ENCODE measurements around the gene SEPTIN5.

The SEPTIN5 gene

GRCh38 chr22:19714312-19715187 lies at the start of gene SEPTIN5:
Gene SEPTIN5, plus strand, starts transcription at chr22:19714503. Its CDS starts 86 bp downstream, at chr22:19714589.
- H3K4me3 Mint-ChIP-seq, result peak within 1 kb of the TSS; percentile 58
- peak; percentile 26 for DNase-seq
- H3K4me1 Mint-ChIP-seq, result peaks cover 9% of the 10 kb centered on the region
- H3K36me3 Mint-ChIP-seq, result no peaks in the 10 kb centered on the region
- H3K9me3 Mint-ChIP-seq, result no peaks in the 10 kb centered on the region
- H3K27me3 Mint-ChIP-seq, result peaks cover 81% of the 10 kb centered on the region
- no peak within 1 kb of the TSS for H3K27ac Mint-ChIP-seq
- CTCF ChIA-PET, result interaction anchor here (2.8 kb wide), 1 partner anchor 35 kb away, joined by 8 read pairs; no protein-coding TSS in a partner anchor

GRCh38 chr22:19664951-19665783 lies 49.1 kb upstream of the SEPTIN5 start:
- H3K9me3 Mint-ChIP-seq, result no peaks in the 10 kb centered on the region
- peaks cover 17% of the 10 kb centered on the region for H3K27me3 Mint-ChIP-seq

DNA sequence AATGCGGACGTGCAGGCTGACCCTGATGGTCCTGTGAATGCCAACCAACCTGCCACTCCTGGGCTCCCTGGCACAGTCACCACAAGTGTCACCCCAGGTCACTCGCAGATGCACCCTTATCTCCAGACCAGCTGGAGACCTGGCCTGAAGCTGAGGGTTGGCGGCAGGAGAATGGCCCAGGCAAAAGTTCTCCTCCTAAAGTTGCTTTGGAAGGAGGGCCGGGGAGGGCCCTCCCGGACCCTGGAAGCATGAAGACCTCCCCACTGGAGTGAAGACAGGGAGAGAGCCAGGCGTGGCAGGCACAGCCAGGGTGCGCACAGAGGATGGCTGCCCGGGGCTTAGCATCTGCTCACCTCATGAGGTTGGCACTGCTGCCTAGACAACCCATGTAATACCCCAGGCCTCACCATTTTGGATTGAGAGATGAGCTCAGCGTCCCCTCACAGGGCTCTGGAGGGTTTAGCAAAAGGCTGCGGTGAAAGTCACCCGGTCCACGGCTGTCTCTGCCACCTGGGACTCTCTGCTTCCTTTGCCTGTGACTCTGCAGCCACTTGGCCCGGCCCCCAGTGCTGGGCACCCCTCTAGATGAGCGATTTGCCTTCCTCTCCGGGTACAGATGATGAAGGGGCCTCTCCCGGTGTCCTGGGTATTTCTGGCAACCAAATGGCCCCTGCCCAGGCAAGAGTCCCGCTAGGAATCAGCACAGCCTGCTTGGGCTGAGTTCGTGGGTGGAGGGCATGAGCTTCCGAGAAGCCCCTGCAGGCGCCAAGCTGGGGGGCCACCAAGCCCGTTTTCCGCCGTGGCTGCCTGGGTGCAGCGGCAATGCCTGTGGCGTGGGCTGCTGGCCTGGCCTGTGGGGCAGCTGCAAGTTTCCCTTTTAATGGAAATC lies 48.3 kb upstream of the SEPTIN5 start:
- no peak overlapping the region for H3K27ac Mint-ChIP-seq
- DNase-seq, result no peak
- CTCF ChIA-PET, result no interaction called here
- no peaks in the 10 kb centered on the region for H3K36me3 Mint-ChIP-seq
- no peak overlapping the region for H3K4me3 Mint-ChIP-seq
- H3K4me1 Mint-ChIP-seq, result no peaks in the 10 kb centered on the region
- peaks cover 20% of the 10 kb centered on the region for H3K27me3 Mint-ChIP-seq
- H3K9me3 Mint-ChIP-seq, result no peaks in the 10 kb centered on the region

More at GRCh38 chr22:19664951-19665783, 49.1 kb upstream of the SEPTIN5 start:
- CTCF ChIA-PET, result no interaction called here
- Mint-ChIP-seq H3K4me1 (no peaks in the 10 kb centered on the region), H3K27ac (no peak overlapping the region), H3K36me3 (no peaks in the 10 kb centered on the region), H3K4me3 (no peak overlapping the region)
- no peak for DNase-seq

DNA sequence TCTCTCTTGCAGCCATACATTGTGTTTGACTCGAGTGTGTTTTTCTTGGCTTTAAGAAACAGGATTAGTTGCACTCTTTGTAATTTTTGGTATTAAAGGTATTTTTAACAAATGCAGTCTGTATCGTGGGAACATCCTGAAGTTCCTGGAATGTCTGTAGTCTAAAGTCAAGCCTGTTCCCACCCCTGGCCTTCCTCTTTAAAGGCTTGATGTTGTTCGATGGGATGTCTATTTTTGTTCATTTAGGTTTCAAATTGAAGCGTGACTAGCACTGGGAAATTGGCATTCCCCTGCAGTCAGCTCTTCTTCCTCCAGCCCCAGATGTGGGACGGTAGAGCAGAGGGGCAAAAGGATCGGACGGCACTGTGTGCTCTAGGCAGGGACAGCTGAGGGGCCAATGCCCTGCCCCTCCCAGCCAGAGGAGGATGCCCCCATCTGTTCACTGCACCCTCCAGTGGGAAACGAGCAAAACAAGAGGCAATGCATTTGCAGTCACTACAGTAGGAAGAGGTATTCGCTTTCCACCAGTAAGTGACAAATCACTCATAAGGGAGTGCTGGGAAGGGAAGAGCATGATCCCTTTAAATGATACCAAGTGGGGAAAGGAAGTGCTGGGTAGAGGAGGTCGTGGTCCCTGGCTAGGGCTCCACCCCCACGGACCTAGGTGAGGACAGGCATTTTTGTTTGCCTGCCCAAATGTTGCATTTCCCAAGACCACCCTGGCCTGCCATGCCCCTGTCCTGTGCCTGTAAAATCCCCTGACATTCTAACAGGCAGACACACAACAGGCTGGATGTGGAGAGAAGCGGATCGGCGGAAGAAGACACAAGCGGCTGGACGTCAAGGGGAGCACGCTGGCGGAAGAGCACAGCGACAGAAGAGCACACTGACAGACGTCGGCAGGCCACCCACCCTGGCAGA lies 47.4 kb upstream of the SEPTIN5 start:
- Mint-ChIP-seq H3K36me3 (no peaks in the 10 kb centered on the region), H3K4me3 (no peak overlapping the region), H3K27ac (no peak overlapping the region), H3K4me1 (no peaks in the 10 kb centered on the region), H3K9me3 (no peaks in the 10 kb centered on the region), H3K27me3 (peaks cover 23% of the 10 kb centered on the region)
- no peak for DNase-seq
- CTCF ChIA-PET, result no interaction called here

DNA sequence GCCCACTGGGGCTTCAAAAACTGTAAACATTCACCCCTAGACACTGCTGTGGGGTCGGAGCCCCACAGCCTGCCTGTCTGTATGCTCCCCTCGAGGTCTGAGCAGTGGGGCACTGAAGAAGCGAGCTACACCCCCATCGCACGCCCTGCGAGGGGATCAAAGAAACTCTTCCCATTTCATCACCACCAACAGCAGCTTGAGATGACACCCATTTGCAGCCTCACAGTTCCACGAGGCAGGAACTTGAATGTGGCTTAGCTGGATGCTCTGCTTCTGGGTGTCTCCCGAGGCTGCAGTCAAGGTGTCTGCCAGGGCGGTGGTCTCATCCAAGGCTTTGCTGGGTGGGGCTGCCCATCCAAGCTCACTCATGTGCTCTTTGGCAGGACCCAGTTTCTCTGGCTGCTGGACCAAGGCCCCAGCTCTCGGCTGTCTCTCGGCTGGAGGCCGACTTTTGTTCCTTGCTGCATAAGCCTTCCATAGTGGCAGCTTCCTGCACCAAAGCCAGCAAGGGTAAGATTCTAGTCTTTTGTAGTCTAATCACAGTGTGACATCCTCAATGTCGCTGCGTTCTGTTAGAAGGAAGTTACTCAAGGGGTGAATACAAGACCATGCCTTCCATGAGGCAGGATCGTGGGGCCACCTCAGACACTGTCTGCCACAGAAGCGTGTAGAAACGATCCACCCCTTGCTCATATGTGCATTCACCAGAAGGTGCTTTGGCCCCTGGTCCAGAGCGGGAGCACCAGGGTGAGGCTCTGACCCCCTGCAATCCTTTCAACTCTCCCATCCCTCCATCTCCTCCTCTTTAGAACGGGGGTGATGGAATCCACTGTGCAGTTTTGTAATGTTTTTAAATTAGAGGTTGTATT lies 46.2 kb upstream of the SEPTIN5 start:
- peaks cover 32% of the 10 kb centered on the region for H3K27me3 Mint-ChIP-seq
- CTCF ChIA-PET, result no interaction called here
- no peak overlapping the region for H3K27ac Mint-ChIP-seq
- DNase-seq, result no peak
- H3K9me3 Mint-ChIP-seq, result no peaks in the 10 kb centered on the region
- no peak overlapping the region for H3K4me3 Mint-ChIP-seq
- no peaks in the 10 kb centered on the region for H3K36me3 Mint-ChIP-seq
- H3K4me1 Mint-ChIP-seq, result no peaks in the 10 kb centered on the region

GRCh38 chr22:19668748-19669147 lies 45.6 kb upstream of the SEPTIN5 start:
- peaks cover 28% of the 10 kb centered on the region for H3K27me3 Mint-ChIP-seq
- no peak overlapping the region for H3K4me3 Mint-ChIP-seq
- H3K36me3 Mint-ChIP-seq, result no peaks in the 10 kb centered on the region
- H3K4me1 Mint-ChIP-seq, result no peaks in the 10 kb centered on the region
- H3K27ac Mint-ChIP-seq, result no peak overlapping the region
- CTCF ChIA-PET, result no interaction called here
- H3K9me3 Mint-ChIP-seq, result no peaks in the 10 kb centered on the region
- DNase-seq, result no peak

GRCh38 chr22:19669570-19669969 lies 44.7 kb upstream of the SEPTIN5 start:
- Mint-ChIP-seq H3K27ac (no peak overlapping the region), H3K27me3 (peaks cover 32% of the 10 kb centered on the region), H3K4me1 (no peaks in the 10 kb centered on the region), H3K9me3 (no peaks in the 10 kb centered on the region), H3K36me3 (no peaks in the 10 kb centered on the region), H3K4me3 (no peak overlapping the region)
- DNase-seq, result no peak
- CTCF ChIA-PET, result no interaction called here

- Mint-ChIP-seq H3K9me3 (no peaks in the 10 kb centered on the region), H3K36me3 (no peaks in the 10 kb centered on the region), H3K4me1 (no peaks in the 10 kb centered on the region), H3K27me3 (peaks cover 23% of the 10 kb centered on the region), H3K27ac (no peak overlapping the region), H3K4me3 (no peak overlapping the region)
- DNase-seq, result no peak
- CTCF ChIA-PET, result no interaction called here
Observed at GRCh38 chr22:19671316-19671715, 43.0 kb upstream of the SEPTIN5 start.

- Mint-ChIP-seq H3K36me3 (no peaks in the 10 kb centered on the region), H3K4me1 (no peaks in the 10 kb centered on the region), H3K27me3 (peaks cover 23% of the 10 kb centered on the region), H3K4me3 (no peak overlapping the region), H3K9me3 (no peaks in the 10 kb centered on the region), H3K27ac (no peak overlapping the region)
- no peak for DNase-seq
- CTCF ChIA-PET, result no interaction called here
Observed at GRCh38 chr22:19672054-19672776, 42.1 kb upstream of the SEPTIN5 start.

GRCh38 chr22:19673660-19674059 lies 40.6 kb upstream of the SEPTIN5 start:
- no peak for DNase-seq
- H3K4me3 Mint-ChIP-seq, result no peak overlapping the region
- H3K36me3 Mint-ChIP-seq, result no peaks in the 10 kb centered on the region
- peaks cover 25% of the 10 kb centered on the region for H3K27me3 Mint-ChIP-seq
- no peaks in the 10 kb centered on the region for H3K4me1 Mint-ChIP-seq
- CTCF ChIA-PET, result no interaction called here
- no peaks in the 10 kb centered on the region for H3K9me3 Mint-ChIP-seq
- H3K27ac Mint-ChIP-seq, result no peak overlapping the region

- no peak for DNase-seq
- Mint-ChIP-seq H3K4me1 (no peaks in the 10 kb centered on the region), H3K36me3 (no peaks in the 10 kb centered on the region), H3K9me3 (no peaks in the 10 kb centered on the region), H3K27me3 (peaks cover 31% of the 10 kb centered on the region), H3K27ac (no peak overlapping the region), H3K4me3 (no peak overlapping the region)
- CTCF ChIA-PET, result no interaction called here
Observed at GRCh38 chr22:19674129-19674928, 40.0 kb upstream of the SEPTIN5 start.

DNA sequence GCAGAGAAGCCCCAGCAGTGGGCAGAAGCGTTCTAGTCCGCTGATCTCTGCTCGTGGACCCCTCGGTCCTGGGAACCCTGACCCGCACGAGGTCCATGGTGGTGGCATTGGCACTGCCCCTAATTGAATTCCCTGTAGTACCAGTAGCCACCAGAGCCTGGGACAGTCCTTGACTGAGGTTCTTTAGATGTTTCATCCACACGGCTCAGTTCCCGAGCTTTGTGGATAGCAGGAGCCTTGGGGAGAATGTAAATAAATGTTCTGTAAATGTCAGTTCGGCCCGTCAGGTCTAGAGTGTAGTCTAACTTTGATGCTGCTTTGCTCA lies 39.4 kb upstream of the SEPTIN5 start:
- Mint-ChIP-seq H3K36me3 (no peaks in the 10 kb centered on the region), H3K4me3 (no peak overlapping the region), H3K27me3 (peaks cover 35% of the 10 kb centered on the region), H3K9me3 (no peaks in the 10 kb centered on the region), H3K27ac (no peak overlapping the region), H3K4me1 (no peaks in the 10 kb centered on the region)
- no peak for DNase-seq
- CTCF ChIA-PET, result no interaction called here
